ENCODE measurements around the gene TMEM39A. TPM values are rescaled to one million over a fixed set of nuclear protein-coding genes. Genes with fewer than 3 reads are reported as not detected.

Gene TMEM39A
- total RNA-seq, 5 donors from 2014 or later (not counting 1 experiment from before 2014, with no cell fraction given), result 35.4 to 59.5 (median 38.7) TPM

DNA sequence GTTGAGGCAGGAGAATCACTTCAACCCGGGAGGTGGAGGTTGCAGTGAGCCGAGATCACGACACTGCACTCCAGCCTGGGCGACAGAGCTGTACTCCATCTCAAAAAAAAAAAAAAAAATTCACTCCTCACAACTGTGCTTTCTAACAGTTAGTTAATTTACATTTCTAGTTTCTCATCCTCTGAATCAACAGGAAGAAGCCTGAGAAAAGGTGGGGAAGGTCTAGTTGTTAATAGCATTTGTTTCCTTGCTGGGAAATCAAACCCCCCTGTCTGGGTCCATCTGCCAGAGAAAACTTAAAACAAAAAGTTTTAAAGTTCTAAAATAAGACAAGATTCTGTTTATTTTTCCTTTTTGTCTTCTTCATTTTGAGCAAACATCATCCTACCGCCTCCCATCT lies 62.3 kb downstream of the TMEM39A start:
- peaks cover 54% of the 10 kb centered on the region for H3K36me3 Mint-ChIP-seq

DNA sequence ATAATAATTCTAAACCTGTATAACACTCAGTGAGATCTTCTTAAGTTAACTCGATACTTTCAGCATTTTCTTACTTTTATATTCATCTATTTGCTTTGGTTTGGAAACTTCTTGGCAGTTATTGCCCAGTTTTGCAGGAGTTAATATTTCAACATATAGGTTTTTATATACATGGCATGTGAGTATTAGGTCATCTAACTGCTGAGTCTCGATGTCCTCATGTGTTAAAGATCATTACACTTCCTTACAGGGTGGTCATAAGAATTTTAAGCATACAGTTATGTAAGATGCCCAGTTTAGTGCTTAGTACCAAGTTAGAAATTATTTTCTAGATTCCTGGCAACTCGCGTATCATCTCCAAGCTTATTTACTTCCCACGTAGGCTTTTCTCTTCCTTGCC lies 62.9 kb downstream of the TMEM39A start:
- ChIA-PET CTCF (no interaction called here), POLR2A (no interaction called here)
- no peak overlapping the region for H3K4me3 Mint-ChIP-seq
- no peak overlapping the region for H3K4me3 ChIP-seq (ENCODE audit: control insufficient read depth in 1 of 2, extremely low read depth in 1 of 2, low read length in 1 of 2)
- peaks cover 54% of the 10 kb centered on the region for H3K36me3 Mint-ChIP-seq
- peaks cover 0 to 11% of the 10 kb centered on the region in 2 donors for H3K36me3 ChIP-seq (ENCODE audit: control insufficient read depth in 2 of 2, extremely low read depth in 1 of 2, insufficient read depth in 1 of 2, low read length in 1 of 2)
- H3K4me1 Mint-ChIP-seq, result peaks cover 5 to 9% (median 7%) of the 10 kb centered on the region in 3 donors
- H3K27me3 ChIP-seq (replicated peaks in 1 of 2; ENCODE audit: control insufficient read depth in 2 of 2, extremely low read depth in 1 of 2, insufficient read depth in 2 of 2, low read length in 1 of 2), result no peaks in the 10 kb centered on the region
- WGBS (ENCODE audit: insufficient coverage), result 96% methylated on average over 3 of the region's 5 CpGs
- H3K9me3 Mint-ChIP-seq, result no peaks in the 10 kb centered on the region
- H3K27ac Mint-ChIP-seq, result no peak overlapping the region
- no peaks in the 10 kb centered on the region for H3K9me3 ChIP-seq
- no peak overlapping the region for H3K27ac ChIP-seq (ENCODE audit: low read length)
- DNase-seq (no peak), ATAC-seq (replicated peaks in 1 of 4) (no peak)
- H3K27me3 Mint-ChIP-seq, result no peaks in the 10 kb centered on the region
- no peaks in the 10 kb centered on the region for H3K4me1 ChIP-seq (ENCODE audit: control insufficient read depth in 1 of 2, extremely low read depth in 1 of 2, insufficient read depth in 2 of 2, low read length in 2 of 2)

More for the DNA sequence above, 62.3 kb downstream of the TMEM39A start:
- Histone ChIP-seq H3K4me3 (ENCODE audit: control insufficient read depth in 1 of 2, extremely low read depth in 1 of 2, low read length in 1 of 2) (no peak overlapping the region), H3K9me3 (no peaks in the 10 kb centered on the region), H3K27ac (ENCODE audit: low read length) (no peak overlapping the region), H3K4me1 (ENCODE audit: control insufficient read depth in 1 of 2, extremely low read depth in 1 of 2, insufficient read depth in 2 of 2, low read length in 2 of 2) (no peaks in the 10 kb centered on the region), H3K36me3 (ENCODE audit: control insufficient read depth in 2 of 2, extremely low read depth in 1 of 2, insufficient read depth in 1 of 2, low read length in 1 of 2) (peaks cover 0 to 11% of the 10 kb centered on the region in 2 donors), H3K27me3 (replicated peaks in 1 of 2; ENCODE audit: control insufficient read depth in 2 of 2, extremely low read depth in 1 of 2, insufficient read depth in 2 of 2, low read length in 1 of 2) (no peaks in the 10 kb centered on the region)
- ATAC-seq (replicated peaks in 1 of 4) (no peak), DNase-seq (no peak)
- H3K4me3 Mint-ChIP-seq, result no peak overlapping the region
- CTCF ChIA-PET, result no interaction called here
- H3K4me1 Mint-ChIP-seq, result peaks cover 0 to 3% (median 2%) of the 10 kb centered on the region in 3 donors
- H3K9me3 Mint-ChIP-seq, result no peaks in the 10 kb centered on the region
- peak overlapping the region in 1 of 2 donors; percentile 4 for H3K27ac Mint-ChIP-seq
- WGBS (ENCODE audit: insufficient coverage), result 69% methylated on average over 3 of the region's 5 CpGs
- H3K27me3 Mint-ChIP-seq, result no peaks in the 10 kb centered on the region
- POLR2A ChIA-PET, result no interaction called here

DNA sequence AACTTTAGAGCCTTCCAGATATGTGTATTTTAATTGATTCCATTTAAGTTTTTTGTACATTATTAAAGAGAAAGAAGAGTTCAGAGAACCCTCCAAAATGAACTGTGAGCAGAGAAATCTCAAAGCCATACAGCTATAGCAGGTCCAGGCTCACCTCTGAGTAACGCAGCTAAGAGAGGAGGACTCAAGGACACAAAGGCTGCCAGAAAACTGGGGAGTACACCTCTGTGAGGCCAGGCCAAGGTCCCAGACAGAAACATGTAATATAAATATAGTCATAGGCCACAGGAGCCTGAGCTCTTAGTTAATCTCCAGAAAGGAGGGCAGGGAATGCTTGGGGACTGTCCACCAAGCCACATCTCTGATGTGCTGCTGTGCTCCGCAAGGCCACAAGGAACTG lies 66.5 kb downstream of the TMEM39A start:
- Mint-ChIP-seq H3K36me3 (peaks cover 63% of the 10 kb centered on the region), H3K27me3 (no peaks in the 10 kb centered on the region), H3K4me3 (no peak overlapping the region), H3K9me3 (no peaks in the 10 kb centered on the region), H3K4me1 (peaks cover 7 to 18% (median 8%) of the 10 kb centered on the region in 3 donors), H3K27ac (peak overlapping the region in 1 of 2 donors; percentile 2)
- Histone ChIP-seq H3K27me3 (replicated peaks in 1 of 2; ENCODE audit: control insufficient read depth in 2 of 2, extremely low read depth in 1 of 2, insufficient read depth in 2 of 2, low read length in 1 of 2) (no peaks in the 10 kb centered on the region), H3K4me1 (ENCODE audit: control insufficient read depth in 1 of 2, extremely low read depth in 1 of 2, insufficient read depth in 2 of 2, low read length in 2 of 2) (no peaks in the 10 kb centered on the region), H3K9me3 (no peaks in the 10 kb centered on the region), H3K4me3 (ENCODE audit: control insufficient read depth in 1 of 2, extremely low read depth in 1 of 2, low read length in 1 of 2) (no peak overlapping the region), H3K36me3 (ENCODE audit: control insufficient read depth in 2 of 2, extremely low read depth in 1 of 2, insufficient read depth in 1 of 2, low read length in 1 of 2) (peaks cover 4 to 7% of the 10 kb centered on the region in 2 donors), H3K27ac (ENCODE audit: low read length) (no peak overlapping the region)
- POLR2A ChIA-PET, result no interaction called here
- CTCF ChIA-PET, result no interaction called here
- DNase-seq (no peak), ATAC-seq (replicated peaks in 1 of 4) (no peak)
- 90% methylated on average over 1 of the region's 2 CpGs for WGBS (ENCODE audit: insufficient coverage)

DNA sequence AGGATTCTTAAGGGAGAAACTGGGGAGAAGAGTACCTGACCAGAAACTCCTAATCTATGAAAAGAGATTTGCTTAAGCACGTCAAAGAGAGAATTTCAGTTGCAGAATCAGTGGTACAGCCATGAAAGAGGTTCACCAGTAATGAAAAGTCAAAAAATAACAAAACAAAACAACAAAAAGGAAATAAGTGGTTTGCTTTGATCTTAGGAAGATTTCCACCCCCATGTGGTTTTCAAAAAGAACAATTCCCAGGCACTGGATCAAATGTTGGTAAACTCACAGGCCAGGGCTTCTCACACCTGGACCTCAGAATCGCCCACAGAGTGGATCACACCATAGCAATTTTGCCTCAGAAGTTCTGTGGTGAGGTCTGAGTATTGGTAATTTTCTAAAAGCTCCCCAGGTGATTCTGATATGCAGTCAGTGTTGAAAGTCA lies 67.5 kb downstream of the TMEM39A start:
- ChIA-PET CTCF (no interaction called here), POLR2A (no interaction called here)
- ATAC-seq (replicated peaks in 1 of 4) (no peak), DNase-seq (no peak)
- H3K36me3 Mint-ChIP-seq, result peaks cover 61% of the 10 kb centered on the region
- H3K4me3 Mint-ChIP-seq, result no peak overlapping the region
- no peaks in the 10 kb centered on the region for H3K27me3 Mint-ChIP-seq
- no peaks in the 10 kb centered on the region for H3K9me3 Mint-ChIP-seq
- Histone ChIP-seq H3K4me3 (ENCODE audit: control insufficient read depth in 1 of 2, extremely low read depth in 1 of 2, low read length in 1 of 2) (no peak overlapping the region), H3K36me3 (ENCODE audit: control insufficient read depth in 2 of 2, extremely low read depth in 1 of 2, insufficient read depth in 1 of 2, low read length in 1 of 2) (peaks cover 4 to 13% of the 10 kb centered on the region in 2 donors), H3K4me1 (ENCODE audit: control insufficient read depth in 1 of 2, extremely low read depth in 1 of 2, insufficient read depth in 2 of 2, low read length in 2 of 2) (no peaks in the 10 kb centered on the region), H3K27ac (ENCODE audit: low read length) (no peak overlapping the region), H3K9me3 (no peaks in the 10 kb centered on the region), H3K27me3 (replicated peaks in 1 of 2; ENCODE audit: control insufficient read depth in 2 of 2, extremely low read depth in 1 of 2, insufficient read depth in 2 of 2, low read length in 1 of 2) (no peaks in the 10 kb centered on the region)
- peaks cover 7 to 18% (median 8%) of the 10 kb centered on the region in 3 donors for H3K4me1 Mint-ChIP-seq
- no CpG with 5 or more reads among the region's 2 CpGs for whole genome bisulfite sequencing (ENCODE audit: insufficient coverage)
- no peak overlapping the region for H3K27ac Mint-ChIP-seq

DNA sequence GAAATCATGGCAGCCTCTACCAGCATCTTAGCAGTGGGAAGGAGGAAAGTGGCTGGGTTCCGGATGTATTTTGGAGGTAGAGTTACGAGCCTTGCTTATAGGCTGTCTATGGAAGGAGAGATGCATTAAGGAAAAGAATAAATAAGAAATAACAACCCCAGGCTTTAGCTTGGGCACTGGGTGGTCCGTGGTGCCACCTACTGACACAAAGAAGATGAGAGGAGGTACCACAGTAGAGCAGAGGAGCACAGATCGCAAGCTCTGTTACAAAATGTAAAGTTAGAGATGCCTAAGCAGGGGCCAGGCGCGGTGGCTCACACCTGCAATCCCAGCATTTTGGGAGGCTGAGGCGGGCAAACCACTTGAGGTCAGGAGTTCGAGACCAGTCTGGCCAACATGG lies 74.8 kb downstream of the TMEM39A start:
- Mint-ChIP-seq H3K4me1 (no peaks in the 10 kb centered on the region), H3K27ac (no peak overlapping the region), H3K27me3 (no peaks in the 10 kb centered on the region), H3K9me3 (no peaks in the 10 kb centered on the region), H3K36me3 (peaks cover 56% of the 10 kb centered on the region), H3K4me3 (no peak overlapping the region)
- H3K9me3 ChIP-seq, result no peaks in the 10 kb centered on the region
- POLR2A ChIA-PET, result no interaction called here
- ATAC-seq (replicated peaks in 1 of 4) (no peak), DNase-seq (no peak)
- H3K27me3 ChIP-seq (replicated peaks in 1 of 2; ENCODE audit: control insufficient read depth in 2 of 2, extremely low read depth in 1 of 2, insufficient read depth in 2 of 2, low read length in 1 of 2), result no peaks in the 10 kb centered on the region
- no peak overlapping the region for H3K4me3 ChIP-seq (ENCODE audit: control insufficient read depth in 1 of 2, extremely low read depth in 1 of 2, low read length in 1 of 2)
- 83% methylated on average over 1 of the region's 8 CpGs for WGBS (ENCODE audit: insufficient coverage)
- H3K4me1 ChIP-seq (ENCODE audit: control insufficient read depth in 1 of 2, extremely low read depth in 1 of 2, insufficient read depth in 2 of 2, low read length in 2 of 2), result no peaks in the 10 kb centered on the region
- CTCF ChIA-PET, result interaction anchor here in 1 of 2 donors (0.6 kb wide), 1 partner anchor 79 kb away, joined by 3 read pairs; no protein-coding TSS in a partner anchor
- peaks cover 10 to 13% of the 10 kb centered on the region in 2 donors for H3K36me3 ChIP-seq (ENCODE audit: control insufficient read depth in 2 of 2, extremely low read depth in 1 of 2, insufficient read depth in 1 of 2, low read length in 1 of 2)
- H3K27ac ChIP-seq (ENCODE audit: low read length), result no peak overlapping the region

DNA sequence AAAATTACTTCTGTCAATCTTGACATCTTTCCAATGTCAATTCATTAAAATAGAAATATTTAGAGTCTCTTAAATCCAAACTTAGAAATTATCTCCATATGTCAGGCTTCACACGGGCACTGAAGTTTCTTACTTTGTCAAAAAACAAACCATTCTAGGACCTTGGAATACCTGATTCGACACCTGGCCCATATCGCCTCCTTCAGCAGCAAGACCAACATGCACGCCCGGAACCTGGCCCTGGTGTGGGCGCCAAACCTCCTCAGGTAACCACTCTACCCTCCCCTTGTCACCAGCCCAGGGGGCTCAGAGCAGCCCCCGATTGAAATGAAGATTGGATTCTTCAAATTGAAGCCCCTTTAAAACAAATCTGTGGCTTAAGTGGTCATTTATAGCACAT lies 81.3 kb downstream of the TMEM39A start:
- 93% methylated on average over 5 of the region's 7 CpGs for WGBS (ENCODE audit: insufficient coverage)
- POLR2A ChIA-PET, result no interaction called here

DNA sequence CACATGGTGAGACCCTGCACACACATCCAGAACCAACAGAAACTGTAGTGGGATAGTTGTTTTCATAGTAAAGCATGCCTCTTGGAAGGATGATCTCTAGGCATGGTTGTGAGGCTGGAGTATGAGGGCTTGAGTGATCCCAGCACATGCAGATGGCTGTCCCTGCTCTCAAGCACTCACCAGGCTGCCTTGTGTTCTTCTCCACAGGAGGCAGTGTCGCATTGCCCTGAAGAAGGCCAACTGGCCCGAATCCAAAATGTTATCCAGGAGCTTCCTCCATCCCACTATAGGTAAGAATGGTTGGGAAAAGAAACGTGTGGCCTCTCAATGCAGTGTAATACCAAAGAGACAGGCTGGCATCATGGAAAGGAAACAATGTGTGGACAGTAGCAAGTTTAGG lies 82.7 kb downstream of the TMEM39A start:
- no peak overlapping the region for H3K27ac ChIP-seq (ENCODE audit: low read length)
- peaks cover 46% of the 10 kb centered on the region for H3K36me3 Mint-ChIP-seq
- H3K4me3 Mint-ChIP-seq, result no peak overlapping the region
- H3K27ac Mint-ChIP-seq, result no peak overlapping the region
- ATAC-seq (replicated peaks in 1 of 4) (no peak), DNase-seq (no peak)
- H3K4me1 ChIP-seq (ENCODE audit: control insufficient read depth in 1 of 2, extremely low read depth in 1 of 2, insufficient read depth in 2 of 2, low read length in 2 of 2), result no peaks in the 10 kb centered on the region
- H3K4me3 ChIP-seq (ENCODE audit: control insufficient read depth in 1 of 2, extremely low read depth in 1 of 2, low read length in 1 of 2), result no peak overlapping the region
- no peaks in the 10 kb centered on the region for H3K9me3 ChIP-seq
- H3K9me3 Mint-ChIP-seq, result no peaks in the 10 kb centered on the region
- H3K27me3 ChIP-seq (replicated peaks in 1 of 2; ENCODE audit: control insufficient read depth in 2 of 2, extremely low read depth in 1 of 2, insufficient read depth in 2 of 2, low read length in 1 of 2), result no peaks in the 10 kb centered on the region
- no peaks in the 10 kb centered on the region for H3K27me3 Mint-ChIP-seq
- H3K36me3 ChIP-seq (ENCODE audit: control insufficient read depth in 2 of 2, extremely low read depth in 1 of 2, insufficient read depth in 1 of 2, low read length in 1 of 2), result peaks cover 3 to 18% of the 10 kb centered on the region in 2 donors
- CTCF ChIA-PET, result interaction anchor here in 1 of 2 donors (0.6 kb wide), 1 partner anchor 119 kb away, joined by 3 read pairs; no protein-coding TSS in a partner anchor
- no peaks in the 10 kb centered on the region for H3K4me1 Mint-ChIP-seq
- no CpG with 5 or more reads among the region's 3 CpGs for WGBS (ENCODE audit: insufficient coverage)
- POLR2A ChIA-PET, result interaction anchor here in 1 of 2 donors (0.5 kb wide), 1 partner anchor 1234 kb away, joined by 3 read pairs; no protein-coding TSS in a partner anchor

More for the DNA sequence above, 81.3 kb downstream of the TMEM39A start:
- no peak overlapping the region for H3K27ac ChIP-seq (ENCODE audit: low read length)
- no peak overlapping the region for H3K4me3 Mint-ChIP-seq
- H3K36me3 ChIP-seq (ENCODE audit: control insufficient read depth in 2 of 2, extremely low read depth in 1 of 2, insufficient read depth in 1 of 2, low read length in 1 of 2), result peaks cover 3 to 18% of the 10 kb centered on the region in 2 donors
- peaks cover 44% of the 10 kb centered on the region for H3K36me3 Mint-ChIP-seq
- CTCF ChIA-PET, result no interaction called here
- H3K27me3 ChIP-seq (replicated peaks in 1 of 2; ENCODE audit: control insufficient read depth in 2 of 2, extremely low read depth in 1 of 2, insufficient read depth in 2 of 2, low read length in 1 of 2), result no peaks in the 10 kb centered on the region
- no peaks in the 10 kb centered on the region for H3K27me3 Mint-ChIP-seq
- no peak overlapping the region for H3K4me3 ChIP-seq (ENCODE audit: control insufficient read depth in 1 of 2, extremely low read depth in 1 of 2, low read length in 1 of 2)
- H3K4me1 ChIP-seq (ENCODE audit: control insufficient read depth in 1 of 2, extremely low read depth in 1 of 2, insufficient read depth in 2 of 2, low read length in 2 of 2), result no peaks in the 10 kb centered on the region
- H3K9me3 Mint-ChIP-seq, result no peaks in the 10 kb centered on the region
- no peak overlapping the region for H3K27ac Mint-ChIP-seq
- H3K4me1 Mint-ChIP-seq, result no peaks in the 10 kb centered on the region
- no peak for ATAC-seq (replicated peaks in 1 of 4)
- no peak for DNase-seq
- H3K9me3 ChIP-seq, result no peaks in the 10 kb centered on the region
